AG08396 (cell line): ENCODE data around the gene A2ML1.
"Not testable (repeated sequence)": the region's sequence is repeated elsewhere in the genome, so short reads cannot be mapped to it uniquely, and the experiment has no call there.

Experiments
- DNase-seq: peaks from one replicate; pipeline ENCODE4 v3.0.0; 2012; ENCODE audit warnings: low spot score, mixed read lengths

The A2ML1 gene

GRCh38 chr12:8907513-8907912, 85.1 kb downstream of the A2ML1 start:
- DNase-seq = no peak

- DNase-seq = no peak
These were observed 87.3 kb downstream of the A2ML1 start for GRCh38 chr12:8909752-8910151.

- peak; percentile 16 for DNase-seq
These were observed 89.3 kb downstream of the A2ML1 start for GRCh38 chr12:8911606-8912268.

GRCh38 chr12:8912914-8913313, 90.5 kb downstream of the A2ML1 start:
- DNase-seq = peak; percentile 14

- peak; percentile 12 for DNase-seq
These were observed 91.2 kb downstream of the A2ML1 start for GRCh38 chr12:8913702-8914032.

- peak; percentile 89 for DNase-seq
These were observed 91.8 kb downstream of the A2ML1 start, which contains the start of gene PHC1 for GRCh38 chr12:8914033-8914715. TSS of gene PHC1 (plus strand) at chr12:8914509. CDS start at chr12:8917678, 3,169 bp downstream.

- peak; percentile 59 for DNase-seq
These were observed 92.5 kb downstream of the A2ML1 start for GRCh38 chr12:8914716-8915526.

- no peak for DNase-seq
These were observed 93.7 kb downstream of the A2ML1 start for GRCh38 chr12:8916154-8916553.

GRCh38 chr12:8917031-8917430, 94.6 kb downstream of the A2ML1 start:
- no peak for DNase-seq

- DNase-seq = peak; percentile 46
These were observed 95.3 kb downstream of the A2ML1 start for GRCh38 chr12:8917751-8918150.

GRCh38 chr12:8919643-8920042, 97.2 kb downstream of the A2ML1 start:
- DNase-seq = not testable (repeated sequence)

GRCh38 chr12:8922544-8922943, 100.1 kb downstream of the A2ML1 start:
- DNase-seq = no peak
